ENCODE results near the gene VPS26B.

VPS26B gene

DNA sequence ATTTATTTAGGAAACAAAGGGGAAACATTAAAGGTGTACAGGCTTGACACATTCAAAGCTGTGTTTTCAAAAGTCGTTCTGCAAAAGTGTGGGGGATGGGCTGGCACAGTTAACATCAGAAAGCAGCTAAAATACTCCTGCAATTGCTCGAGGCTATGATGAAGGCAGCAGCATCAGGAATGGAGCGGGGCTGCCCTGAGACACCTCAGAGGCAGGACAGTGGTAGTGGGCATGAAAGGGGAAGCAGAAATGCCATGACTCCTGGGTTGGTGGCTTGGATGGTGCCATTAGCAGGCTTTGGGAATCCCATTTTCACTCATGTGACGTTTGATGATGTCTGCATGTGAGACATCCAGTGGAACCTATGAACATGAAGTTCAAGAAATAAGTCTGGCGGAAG is 1.4 kb upstream of the VPS26B start:
- FAIRE-seq (no peak), DNase-seq (ENCODE audit: insufficient read length, low spot score) (no peak)
- TF ChIP-seq POLR2A (IDR thresholded peaks at IDR 0.05; ENCODE audit: low read depth, low read length) = no peak

DNA sequence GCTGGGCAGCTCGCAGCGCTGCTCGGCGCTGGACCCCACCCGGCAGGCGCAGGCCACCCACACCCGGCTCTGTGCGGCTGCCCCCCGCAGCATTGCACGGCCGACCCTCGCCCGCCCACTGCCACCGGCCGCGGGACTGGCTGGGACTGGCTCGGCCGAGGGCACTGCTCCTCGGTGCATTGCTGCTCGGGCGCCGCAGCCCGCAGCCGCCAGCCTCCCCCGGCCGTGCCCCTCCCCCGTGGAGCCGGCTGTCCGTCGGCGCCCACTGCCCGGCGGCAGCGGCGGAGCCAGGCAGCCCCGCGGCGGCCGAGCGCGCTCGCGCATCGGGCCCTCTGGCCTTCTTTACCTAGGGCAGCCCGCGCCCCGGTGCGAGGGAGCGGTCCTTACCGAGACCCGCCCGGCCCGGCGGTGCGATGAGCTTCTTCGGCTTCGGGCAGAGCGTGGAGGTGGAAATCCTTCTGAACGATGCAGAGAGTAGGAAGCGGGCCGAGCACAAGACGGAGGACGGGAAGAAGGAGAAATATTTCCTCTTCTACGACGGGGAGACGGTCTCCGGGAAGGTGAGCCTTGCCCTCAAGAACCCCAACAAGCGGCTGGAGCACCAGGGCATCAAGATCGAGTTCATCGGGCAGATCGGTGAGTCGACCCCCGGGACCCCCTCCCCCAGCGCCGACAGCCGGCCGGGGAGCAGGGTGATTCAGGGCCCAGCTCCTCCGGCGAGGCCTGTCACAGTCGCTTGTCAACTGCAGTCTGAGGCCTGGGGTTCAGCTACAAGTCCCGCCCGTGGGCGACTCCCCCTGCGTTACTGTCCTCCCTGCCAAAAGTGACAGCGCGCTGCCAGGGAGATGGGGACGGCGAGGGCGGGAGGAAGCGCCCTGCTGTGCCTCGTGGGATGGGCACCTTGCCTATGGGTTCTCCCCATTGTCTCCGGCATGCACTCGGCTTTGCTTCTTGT is 516 bp downstream of the VPS26B start:
- TF ChIP-seq POLR2A (IDR thresholded peaks at IDR 0.05; ENCODE audit: low read depth, low read length) = peak; percentile 44
- peak; percentile 31 for DNase-seq (ENCODE audit: insufficient read length, low spot score)
- no peak for FAIRE-seq

DNA sequence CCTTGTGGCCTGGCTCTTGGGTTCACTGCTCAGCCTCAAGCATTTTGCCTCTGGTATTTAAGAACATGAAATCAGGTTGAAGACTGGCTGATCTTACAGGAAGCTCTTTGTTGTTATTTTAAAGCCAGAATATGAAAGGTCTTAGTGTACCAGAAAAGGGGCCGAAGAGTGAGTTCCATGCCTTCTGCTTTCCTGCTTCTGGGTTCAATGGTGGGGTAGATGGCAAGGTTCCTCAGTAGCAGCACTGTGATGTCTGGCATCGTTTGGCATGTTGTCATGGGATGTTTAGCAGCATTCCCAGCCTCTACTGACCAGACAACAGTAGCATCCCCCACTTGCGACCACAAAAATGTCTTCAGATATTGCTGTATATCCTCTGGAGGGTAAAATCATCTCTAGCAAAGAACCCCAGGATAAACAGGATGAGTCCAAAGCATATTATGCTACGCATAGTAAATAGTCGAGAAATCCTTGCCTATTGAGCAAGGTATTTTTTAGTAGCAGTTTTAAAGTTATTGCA is 2.4 kb downstream of the VPS26B start:
- TF ChIP-seq POLR2A (IDR thresholded peaks at IDR 0.05; ENCODE audit: low read depth, low read length) = no peak
- FAIRE-seq = no peak
- no peak for DNase-seq (ENCODE audit: insufficient read length, low spot score)

DNA sequence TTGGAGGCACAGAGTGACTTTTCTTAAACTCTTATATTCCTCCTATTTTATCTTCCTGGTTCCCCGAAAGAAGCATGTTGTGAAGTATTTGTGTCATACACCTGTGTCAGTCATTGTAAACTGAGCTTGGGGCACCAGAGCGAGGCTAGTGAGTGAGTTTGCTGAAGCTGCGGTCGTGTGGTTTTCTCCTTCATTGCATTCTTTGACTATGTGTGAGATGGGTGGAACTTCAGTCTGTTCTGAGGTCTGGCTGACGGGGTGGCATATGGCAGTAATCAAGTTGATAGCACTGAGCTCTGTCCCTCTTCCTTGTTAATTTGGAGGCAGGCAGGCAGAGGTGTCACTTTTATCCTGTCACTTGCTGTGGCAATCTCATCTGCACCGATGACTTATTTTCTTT is 4.2 kb downstream of the VPS26B start:
- DNase-seq (ENCODE audit: insufficient read length, low spot score) = no peak

DNA sequence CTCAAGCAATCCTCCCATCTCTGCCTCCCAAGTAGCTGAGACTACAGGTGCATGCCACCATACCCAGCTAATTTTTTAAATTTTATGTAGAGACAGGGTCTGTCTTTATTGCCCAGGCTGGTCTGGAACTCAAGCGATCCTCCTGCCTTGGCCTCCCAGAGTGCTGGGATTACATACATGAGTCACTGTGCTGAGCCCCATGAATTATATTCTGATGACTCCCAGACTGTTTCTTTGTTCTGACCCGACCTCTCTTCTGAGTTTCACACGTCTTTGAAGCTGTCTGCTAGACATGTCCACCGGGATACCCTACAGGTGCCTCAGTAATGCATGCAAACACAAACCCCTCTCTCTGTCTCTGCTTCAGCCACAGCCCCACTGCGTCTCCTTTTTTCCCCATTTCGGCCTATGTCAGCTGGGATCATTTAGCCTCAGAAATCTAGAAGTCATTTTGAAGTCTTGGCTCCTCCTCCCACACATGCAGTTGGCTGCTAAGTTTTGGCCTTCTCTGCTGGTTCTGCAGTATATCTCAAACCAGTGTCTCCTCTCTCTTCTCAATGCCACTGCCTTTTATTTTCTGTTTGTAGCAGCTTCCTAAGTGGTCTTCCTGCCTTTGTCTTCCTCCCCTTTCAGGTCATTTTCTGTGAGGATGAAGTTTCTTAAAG is 4.8 kb downstream of the VPS26B start:
- DNase-seq (ENCODE audit: insufficient read length, low spot score) (no peak), FAIRE-seq (no peak)
- no peak for TF ChIP-seq POLR2A (IDR thresholded peaks at IDR 0.05; ENCODE audit: low read depth, low read length)

More for the DNA sequence above, 4.2 kb downstream of the VPS26B start:
- FAIRE-seq = no peak
- no peak for TF ChIP-seq POLR2A (IDR thresholded peaks at IDR 0.05; ENCODE audit: low read depth, low read length)

DNA sequence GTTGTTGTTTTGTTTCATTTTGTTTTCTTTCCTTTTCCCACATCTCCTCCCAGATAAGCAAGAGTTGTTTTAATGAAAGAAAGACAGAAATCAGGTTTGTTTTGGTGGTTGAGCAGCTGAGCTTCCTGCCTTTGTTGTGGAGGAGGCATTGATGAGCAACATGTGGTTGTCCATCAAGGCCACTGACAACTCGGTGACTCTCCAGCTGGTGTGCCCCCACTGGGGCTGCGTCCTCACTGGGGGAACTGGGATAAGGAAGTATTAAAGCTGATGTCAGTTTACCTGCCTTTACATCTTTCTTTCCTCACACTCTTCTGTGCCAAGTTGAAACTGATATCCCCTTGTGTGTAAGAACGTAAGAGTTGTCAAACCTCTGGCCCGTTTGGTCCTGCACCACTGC is 5.9 kb downstream of the VPS26B start:
- no peak for FAIRE-seq
- TF ChIP-seq POLR2A (IDR thresholded peaks at IDR 0.05; ENCODE audit: low read depth, low read length) = no peak

DNA sequence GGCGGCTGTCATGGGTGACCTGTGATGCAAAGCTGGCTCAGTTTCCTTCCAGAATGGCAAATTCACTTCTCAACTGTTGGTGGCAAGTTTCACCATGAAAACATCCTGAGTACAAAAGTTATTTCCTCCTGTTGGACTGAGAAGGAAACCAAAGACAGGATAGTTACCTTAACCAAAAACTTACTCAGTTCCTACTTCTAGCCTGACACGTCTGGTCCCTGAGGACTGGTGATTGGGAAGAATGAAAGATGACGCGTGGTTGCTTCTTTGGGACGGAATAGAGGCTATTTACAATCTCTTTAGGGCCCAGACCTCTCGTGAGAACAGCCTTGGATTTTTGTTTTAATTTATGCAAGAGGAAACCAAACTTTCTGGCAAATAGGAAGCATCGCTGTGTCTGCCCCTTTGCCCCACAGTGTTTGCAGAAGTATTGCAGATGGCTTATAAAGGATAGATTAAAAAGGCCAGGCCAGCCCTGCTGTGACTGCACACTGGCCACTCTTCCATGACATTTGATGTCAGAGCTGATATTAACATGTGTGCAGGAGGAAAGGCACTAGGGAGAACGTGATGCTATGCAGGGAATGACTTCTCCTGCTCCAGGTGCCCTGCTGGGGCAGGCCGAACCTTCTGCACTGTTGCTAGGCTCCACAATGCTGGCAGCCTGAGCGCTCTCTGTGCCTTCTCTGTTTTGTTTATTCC is 7.6 kb downstream of the VPS26B start:
- no peak for DNase-seq (ENCODE audit: insufficient read length, low spot score)
- TF ChIP-seq POLR2A (IDR thresholded peaks at IDR 0.05; ENCODE audit: low read depth, low read length) = no peak
- FAIRE-seq = no peak

More for the DNA sequence above, 5.9 kb downstream of the VPS26B start:
- no peak for DNase-seq (ENCODE audit: insufficient read length, low spot score)

DNA sequence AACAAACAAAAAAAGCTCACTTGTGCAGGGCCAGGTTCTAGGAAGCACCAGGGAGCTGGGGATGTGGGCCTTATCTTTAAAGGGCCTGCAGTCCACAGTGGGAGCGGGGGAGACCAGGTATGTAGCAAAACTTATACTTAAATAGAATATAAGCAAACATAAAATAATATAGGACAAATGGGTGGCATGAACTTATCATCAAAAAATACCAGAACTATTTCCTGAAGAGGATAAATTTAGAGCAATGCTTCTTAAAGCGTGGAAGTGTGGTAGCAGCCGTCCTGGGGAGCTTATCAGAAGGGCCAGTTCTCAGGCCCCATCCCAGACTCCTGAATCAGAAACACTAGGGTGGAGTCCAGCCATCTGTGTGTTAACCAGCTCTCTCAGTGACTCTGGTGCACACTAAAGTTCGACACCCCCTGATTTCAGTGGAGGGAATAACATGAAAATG is 9.3 kb downstream of the VPS26B start:
- FAIRE-seq = no peak
- DNase-seq (ENCODE audit: insufficient read length, low spot score) = no peak
- no peak for TF ChIP-seq POLR2A (IDR thresholded peaks at IDR 0.05; ENCODE audit: low read depth, low read length)

DNA sequence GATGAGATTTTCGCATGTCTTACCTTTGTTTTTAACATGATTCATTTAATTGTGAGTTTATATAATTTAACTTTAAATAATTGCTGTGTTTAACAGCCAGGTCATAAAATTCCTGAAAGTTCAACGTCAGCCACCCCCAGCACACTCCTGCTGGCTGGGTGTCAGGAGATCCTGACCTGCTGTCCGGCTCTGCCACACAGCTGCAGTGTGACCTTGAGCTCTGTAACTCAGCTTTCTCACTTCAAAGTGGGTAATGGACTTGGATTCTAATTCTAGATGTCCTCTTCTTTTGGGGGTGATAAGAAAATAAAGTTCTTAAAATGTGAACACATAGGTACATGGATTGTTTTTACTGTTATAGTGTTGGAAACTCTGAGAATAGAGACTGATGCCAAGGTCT is 10.9 kb downstream of the VPS26B start:
- no peak for TF ChIP-seq POLR2A (IDR thresholded peaks at IDR 0.05; ENCODE audit: low read depth, low read length)
- DNase-seq (ENCODE audit: insufficient read length, low spot score) (no peak), FAIRE-seq (no peak)

DNA sequence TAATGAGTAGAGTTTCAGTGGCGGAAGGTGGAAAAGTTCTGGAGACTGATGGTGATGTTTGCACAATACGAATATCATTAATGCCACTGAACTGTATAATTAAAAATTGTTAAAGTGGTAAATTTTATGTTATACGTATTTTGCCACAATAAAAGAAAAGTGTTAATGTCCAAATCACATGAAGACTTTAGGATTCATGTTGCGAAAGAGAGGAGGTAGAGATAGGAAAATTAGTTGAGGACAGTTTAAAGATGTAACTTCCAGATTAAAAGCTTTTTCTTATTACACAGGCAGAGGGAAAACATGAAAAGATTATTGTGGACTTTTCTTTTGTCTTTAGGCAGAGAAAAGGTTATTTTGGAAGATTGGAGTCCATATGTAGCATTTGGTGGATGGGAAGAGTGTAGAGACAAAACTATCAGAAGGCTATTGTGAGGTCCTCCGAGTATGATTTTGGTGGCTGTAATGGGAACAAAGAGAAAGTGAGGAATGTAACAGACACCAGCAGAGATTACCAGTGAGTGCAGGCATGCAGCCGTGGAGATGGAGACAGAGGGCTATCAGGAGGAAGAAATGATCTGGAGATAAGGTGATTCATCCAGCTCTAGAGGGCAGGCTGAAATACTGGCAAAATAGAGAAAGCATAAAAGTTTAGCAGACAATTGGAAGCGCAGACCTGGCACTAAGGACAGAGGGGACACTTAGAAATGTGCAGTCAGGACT is 12.5 kb downstream of the VPS26B start:
- no peak for DNase-seq (ENCODE audit: insufficient read length, low spot score)
- no peak for FAIRE-seq
- no peak for TF ChIP-seq POLR2A (IDR thresholded peaks at IDR 0.05; ENCODE audit: low read depth, low read length)

DNA sequence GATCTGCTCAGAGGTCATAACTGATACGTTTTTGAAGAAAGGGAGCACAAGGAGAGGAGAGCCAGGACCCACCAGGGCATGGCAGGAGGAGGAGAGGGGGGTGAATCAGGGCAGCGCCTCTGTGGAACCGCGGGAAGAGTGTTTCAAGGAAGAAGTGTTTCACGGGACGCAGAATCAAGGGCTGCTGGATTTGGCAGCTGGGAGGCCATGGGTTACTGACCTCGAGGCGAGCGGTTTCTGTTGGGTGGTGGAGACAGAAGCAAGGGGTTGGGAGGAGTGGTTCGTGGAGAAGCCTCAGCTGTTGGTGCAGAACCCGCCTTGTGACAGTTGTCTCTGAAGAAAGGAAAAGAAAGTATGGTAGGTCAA is 13.1 kb downstream of the VPS26B start:
- FAIRE-seq (no peak), DNase-seq (ENCODE audit: insufficient read length, low spot score) (no peak)
- TF ChIP-seq POLR2A (IDR thresholded peaks at IDR 0.05; ENCODE audit: low read depth, low read length) = no peak

DNA sequence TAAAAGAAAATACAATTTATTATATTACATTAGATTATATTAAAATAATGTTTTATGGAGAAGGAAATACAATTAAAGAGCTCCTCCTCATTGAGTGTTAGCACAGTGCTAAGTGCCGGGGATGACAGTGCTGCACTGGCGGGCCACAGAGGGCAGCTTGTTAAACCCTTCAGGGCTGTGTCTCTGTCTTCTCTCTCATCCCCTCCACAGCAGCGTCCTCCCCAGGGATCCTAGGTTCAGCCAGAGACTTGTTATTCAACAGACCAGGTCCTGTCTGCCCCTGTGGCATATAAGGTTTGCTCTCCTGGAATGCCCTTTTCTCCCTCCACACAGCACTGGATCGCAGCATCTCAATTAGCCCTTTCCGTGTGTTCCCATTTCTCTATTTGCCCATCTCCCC is 14.5 kb downstream of the VPS26B start:
- FAIRE-seq (no peak), DNase-seq (ENCODE audit: insufficient read length, low spot score) (no peak)
- no peak for TF ChIP-seq POLR2A (IDR thresholded peaks at IDR 0.05; ENCODE audit: low read depth, low read length)

DNA sequence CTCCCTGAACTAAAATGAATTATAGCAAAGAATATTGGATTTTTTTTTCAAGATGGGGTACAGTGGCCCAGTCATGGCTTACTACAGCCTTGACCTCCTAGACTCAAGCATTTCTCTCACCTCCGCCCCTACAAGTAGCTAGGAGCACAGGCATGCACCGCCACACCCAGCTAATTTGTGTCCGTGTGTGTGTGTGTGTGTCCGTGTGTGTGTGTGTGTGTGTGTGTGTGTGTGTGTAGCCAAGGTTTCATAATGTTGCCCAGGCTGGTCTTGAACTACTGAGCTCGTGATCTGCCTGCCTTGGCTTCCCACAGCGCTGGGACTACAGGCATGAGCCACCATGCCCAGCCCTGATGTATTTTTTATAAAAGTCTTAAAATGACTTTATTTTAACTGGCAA is 16.1 kb downstream of the VPS26B start:
- DNase-seq (ENCODE audit: insufficient read length, low spot score) (no peak), FAIRE-seq (no peak)
- TF ChIP-seq POLR2A (IDR thresholded peaks at IDR 0.05; ENCODE audit: low read depth, low read length) = no peak

All from H54 (cell line).